NCI-H2107 treated with DMSO at 0.1 percent for 48 hours (cell line): Measurements from ENCODE around the gene ATL3.
A peak's percentile ranks its signal among the peaks of the same experiment; 100 is the strongest.
"Not testable (repeated sequence)": the region's sequence is repeated elsewhere in the genome, so short reads cannot be mapped to it uniquely, and the experiment has no call there.

Experiments
- DNase-seq: peaks from one replicate; lab custom pipeline; 2025; ENCODE audit not compliant: unreplicated experiment; lab: John Stamatoyannopoulos, UW

Gene ATL3

DNA sequence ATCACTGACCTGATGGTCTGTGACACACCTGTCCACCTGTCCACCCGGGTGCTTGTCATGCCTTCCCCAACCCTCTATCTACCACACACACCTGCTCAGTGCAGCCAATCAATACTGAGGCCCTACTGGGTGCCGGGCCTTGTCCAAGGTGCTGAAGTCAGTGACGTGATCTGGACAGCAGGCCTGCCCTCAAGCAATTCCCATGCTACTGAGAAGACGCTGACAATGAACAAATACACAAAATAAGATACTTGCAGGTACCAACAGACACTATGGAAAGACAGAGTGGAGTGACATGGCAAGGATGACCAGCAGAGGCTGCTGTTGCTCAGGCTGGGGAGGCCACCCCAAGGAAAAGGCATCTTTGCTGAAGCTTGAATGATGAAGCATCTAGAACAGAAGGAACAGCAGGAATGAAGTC, 78.2 kb downstream of the ATL3 start:
- DNase-seq: peak; percentile 21

DNA sequence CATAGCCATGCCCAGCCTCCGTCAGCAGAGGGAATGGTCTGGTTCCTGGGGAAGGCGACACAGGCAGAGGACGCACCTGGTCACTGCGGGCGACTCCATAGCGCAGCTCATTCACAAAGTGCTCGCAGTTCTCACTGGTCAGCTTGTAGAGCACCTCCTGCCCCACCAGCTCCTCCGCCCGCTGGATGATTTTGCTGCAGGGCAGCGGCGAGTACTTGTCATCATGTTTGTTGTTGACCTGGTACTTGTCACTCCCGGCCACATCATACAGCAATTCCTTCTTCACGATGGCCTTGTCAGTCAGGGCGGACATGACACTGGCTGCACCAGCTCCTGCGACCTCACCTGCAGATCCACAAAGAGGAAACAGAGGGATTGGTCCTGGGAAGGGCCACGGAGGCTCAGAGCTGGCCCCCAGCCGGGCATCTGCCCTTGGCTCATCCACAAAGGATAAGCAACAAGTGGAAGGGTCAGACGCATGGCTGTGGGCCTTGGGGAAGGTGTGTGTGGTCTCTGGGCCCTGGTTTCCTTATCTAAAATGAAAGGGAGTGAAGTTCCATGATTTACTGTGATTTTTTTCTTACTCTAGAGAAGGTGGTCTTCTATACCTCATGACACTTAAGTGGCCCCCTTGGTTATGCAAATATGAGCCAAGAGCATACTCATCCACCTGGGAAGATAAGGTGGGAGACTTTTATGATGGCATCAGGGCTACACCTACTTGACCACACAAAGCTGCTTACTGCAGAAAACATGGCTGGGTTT, 81.0 kb downstream of the ATL3 start:
- no peak for DNase-seq

DNA sequence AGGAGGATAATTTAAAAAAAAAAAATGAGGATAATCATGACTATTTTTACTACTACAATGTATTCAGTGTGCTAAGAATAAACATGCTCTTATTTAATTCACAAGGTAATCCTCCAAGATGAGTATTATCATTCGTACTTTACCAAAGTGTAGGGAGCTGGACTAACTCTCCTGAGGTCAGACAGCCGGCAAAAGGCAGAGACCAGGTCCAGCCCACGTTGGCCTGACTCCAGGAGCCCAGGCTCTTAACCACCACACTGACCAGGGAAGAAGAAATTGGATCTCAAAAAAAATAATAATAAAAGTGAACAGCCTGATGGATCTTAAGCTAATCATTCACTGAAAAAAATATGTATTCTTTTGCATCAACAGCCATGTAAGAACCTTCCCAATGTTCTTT, 82.2 kb downstream of the ATL3 start:
- no peak for DNase-seq

DNA sequence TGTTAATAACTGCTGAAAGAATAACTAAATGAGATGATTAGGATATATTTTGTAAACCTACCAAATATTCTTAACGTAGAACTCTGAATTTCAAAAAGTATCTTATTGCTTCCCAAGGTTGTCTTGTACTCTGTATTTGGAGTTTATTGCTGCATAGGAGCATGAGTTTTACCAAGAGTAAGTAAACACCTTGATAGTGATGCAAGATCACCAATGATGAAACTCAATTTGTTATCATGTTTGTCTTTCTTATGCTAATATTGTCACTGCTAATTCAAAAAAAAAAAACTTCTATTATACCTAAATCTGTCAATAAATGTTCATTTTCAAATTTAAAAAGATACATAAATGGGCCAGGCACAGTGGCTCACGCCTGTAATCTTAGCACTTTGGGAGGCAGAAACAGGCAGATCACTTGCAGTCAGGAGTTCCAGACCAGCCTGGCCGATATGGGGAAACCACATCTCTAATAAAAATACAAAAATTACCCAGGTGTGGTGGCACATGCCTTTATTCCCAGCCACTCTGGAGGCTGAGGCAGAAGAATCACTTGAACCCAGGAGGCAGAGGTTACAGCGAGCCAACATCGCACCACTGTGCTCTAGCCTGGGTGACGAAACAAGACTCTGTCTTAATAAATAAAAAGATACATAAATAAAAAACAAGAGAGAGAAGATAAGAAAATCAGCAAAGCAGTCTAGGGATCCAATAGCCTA, 84.6 kb downstream of the ATL3 start:
- DNase-seq: no peak

DNA sequence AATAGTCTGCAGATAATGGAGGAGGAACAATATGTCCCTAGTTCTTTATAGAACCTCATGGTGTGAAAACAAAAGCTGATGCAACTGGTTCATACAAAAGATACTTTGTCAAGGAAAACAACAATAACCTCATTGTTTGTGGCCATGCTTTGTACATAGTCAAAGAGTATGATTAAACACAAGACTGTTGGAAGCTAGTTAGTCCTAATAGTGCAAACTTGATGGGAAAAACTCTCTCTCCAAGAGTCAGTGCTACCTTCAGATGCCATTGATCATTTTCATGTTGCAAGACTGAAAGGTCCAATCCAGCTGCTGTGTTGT, 87.9 kb downstream of the ATL3 start:
- DNase-seq: no peak

DNA sequence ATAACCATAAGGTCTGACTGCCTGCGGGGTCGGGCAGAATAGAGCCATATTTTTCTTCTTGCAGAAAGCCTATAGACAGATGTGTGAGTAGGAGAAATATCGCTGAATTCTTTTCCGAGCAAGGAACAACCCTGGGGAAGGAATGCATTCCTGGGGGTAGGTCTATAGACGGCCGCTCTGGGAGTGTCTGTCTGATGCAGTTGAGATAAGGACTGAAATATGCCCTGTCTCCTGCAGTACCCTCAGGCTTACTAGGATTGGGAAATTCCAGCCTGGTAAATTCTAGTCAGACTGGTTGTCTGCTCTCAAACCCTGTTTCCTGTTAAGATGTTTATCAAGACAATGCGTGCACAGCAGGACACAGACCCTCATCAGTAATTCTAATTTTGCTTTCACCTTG, 90.0 kb downstream of the ATL3 start:
- not testable (repeated sequence) for DNase-seq

DNA sequence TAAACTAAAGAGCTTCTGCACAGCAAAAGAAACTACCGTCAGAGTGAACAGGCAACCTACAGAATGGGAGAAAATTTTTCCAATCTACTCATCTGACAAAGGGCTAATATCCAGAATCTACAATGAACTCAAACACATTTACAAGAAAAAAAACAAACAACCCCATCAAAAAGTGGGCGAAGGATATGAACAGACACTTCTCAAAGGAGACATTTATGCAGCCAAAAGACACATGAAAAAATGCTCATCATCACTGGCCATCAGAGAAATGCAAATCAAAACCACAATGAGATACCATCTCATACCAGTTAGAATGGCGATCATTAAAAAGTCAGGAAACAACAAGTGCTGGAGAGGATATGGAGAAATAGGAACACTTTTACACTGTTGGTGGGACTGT, 92.3 kb downstream of the ATL3 start:
- DNase-seq: not testable (repeated sequence)

DNA sequence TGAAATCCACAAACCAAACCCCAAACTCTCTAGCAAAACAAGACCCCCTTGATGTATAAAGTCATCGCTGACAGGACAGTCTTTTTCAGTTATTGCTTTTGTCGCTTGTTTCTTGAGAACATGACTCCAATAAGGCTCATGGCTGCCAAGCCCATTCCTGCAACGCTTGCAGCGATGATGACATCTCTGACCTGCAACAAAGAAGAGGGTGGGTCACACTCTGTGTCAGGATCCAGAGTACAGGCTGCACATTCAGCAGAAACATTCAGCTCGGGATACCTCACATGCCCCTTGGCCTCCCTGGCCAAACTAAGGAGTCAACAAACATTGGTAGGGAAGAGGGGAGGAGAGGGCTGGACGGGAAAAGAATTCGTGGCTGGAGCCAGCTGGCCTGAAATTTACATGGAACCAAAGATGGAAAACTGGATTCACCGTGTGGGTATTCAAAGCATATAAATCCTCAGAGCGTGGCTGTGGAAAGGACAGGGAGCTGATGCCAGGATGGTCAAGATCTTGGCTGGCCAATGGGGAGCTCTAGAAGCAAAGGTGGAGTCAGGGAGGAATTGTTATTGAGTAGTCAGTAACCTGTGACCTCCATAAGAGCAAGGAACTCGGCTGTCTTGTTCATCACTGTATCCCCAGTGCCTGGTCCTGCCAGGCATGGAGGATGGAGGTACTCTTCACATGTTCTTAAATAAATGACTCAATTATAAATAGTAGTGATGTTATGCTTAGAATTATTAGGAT, 96.1 kb downstream of the ATL3 start:
- DNase-seq: no peak
